Fibroblast of skin of left quadriceps (primary cell): Measurements from ENCODE around the gene ATXN2.
"Not testable (repeated sequence)": the region's sequence is repeated elsewhere in the genome, so short reads cannot be mapped to it uniquely, and the experiment has no call there.

Source experiments
- DNase-seq, 2 experiments: peaks; one replicate each; pipeline ENCODE4 v3.0.0-alpha.2; 2013; ENCODE audit warnings: low read depth in 2 of 2

Gene ATXN2

GRCh38 chr12:111598637-111599452, at the start of gene ATXN2:
Gene ATXN2, minus strand, starts transcription at chr12:111599315. Its CDS starts 281 bp downstream, at chr12:111599034.
- DNase-seq, result peak; percentile 45 to 48

- DNase-seq, result no peak
Observed at GRCh38 chr12:111645433-111645832, 46.3 kb upstream of the ATXN2 start.

GRCh38 chr12:111643427-111643826, 44.3 kb upstream of the ATXN2 start:
- DNase-seq, result no peak

GRCh38 chr12:111642681-111643426, 43.7 kb upstream of the ATXN2 start:
- no peak for DNase-seq

- no peak for DNase-seq
Observed at GRCh38 chr12:111640506-111640905, 41.4 kb upstream of the ATXN2 start.

- DNase-seq, result no peak
Observed at GRCh38 chr12:111638556-111638955, 39.4 kb upstream of the ATXN2 start.

GRCh38 chr12:111636209-111636945, 37.3 kb upstream of the ATXN2 start:
- peak; percentile 74 to 76 for DNase-seq

GRCh38 chr12:111635524-111635923, 36.4 kb upstream of the ATXN2 start:
- DNase-seq, result no peak

GRCh38 chr12:111628505-111629260, 29.6 kb upstream of the ATXN2 start:
- no peak for DNase-seq

- DNase-seq, result no peak
Observed at GRCh38 chr12:111626230-111626629, 27.1 kb upstream of the ATXN2 start.

GRCh38 chr12:111624540-111624939, 25.4 kb upstream of the ATXN2 start:
- DNase-seq, result no peak

- DNase-seq, result not testable (repeated sequence)
Observed at GRCh38 chr12:111617841-111618240, 18.7 kb upstream of the ATXN2 start.

- no peak for DNase-seq
Observed at GRCh38 chr12:111616177-111616623, 17.1 kb upstream of the ATXN2 start.

- DNase-seq, result no peak
Observed at GRCh38 chr12:111607239-111607638, 8.1 kb upstream of the ATXN2 start.

GRCh38 chr12:111606767-111607230, 7.7 kb upstream of the ATXN2 start:
- DNase-seq, result no peak

GRCh38 chr12:111605911-111606766, 7.0 kb upstream of the ATXN2 start:
- no peak for DNase-seq

GRCh38 chr12:111602857-111603256, 3.7 kb upstream of the ATXN2 start:
- not testable (repeated sequence) for DNase-seq

- no peak for DNase-seq
Observed at GRCh38 chr12:111602348-111602747, 3.2 kb upstream of the ATXN2 start.

GRCh38 chr12:111600986-111601385, 1.9 kb upstream of the ATXN2 start:
- DNase-seq, result not testable (repeated sequence)

- DNase-seq, result no peak
Observed at GRCh38 chr12:111600205-111600642, 1.1 kb upstream of the ATXN2 start.
